GM21619 (cell line): Measurements from ENCODE around the gene FASTK.
"Not testable (repeated sequence)": the region's sequence is repeated elsewhere in the genome, so short reads cannot be mapped to it uniquely, and the experiment has no call there.

Source experiments
- ATAC-seq: cut with Tn5 transposase; IDR thresholded peaks from one replicate; pipeline ENCODE4 v1.9.1; 2021; ENCODE audit not compliant: unreplicated experiment

The FASTK gene

DNA sequence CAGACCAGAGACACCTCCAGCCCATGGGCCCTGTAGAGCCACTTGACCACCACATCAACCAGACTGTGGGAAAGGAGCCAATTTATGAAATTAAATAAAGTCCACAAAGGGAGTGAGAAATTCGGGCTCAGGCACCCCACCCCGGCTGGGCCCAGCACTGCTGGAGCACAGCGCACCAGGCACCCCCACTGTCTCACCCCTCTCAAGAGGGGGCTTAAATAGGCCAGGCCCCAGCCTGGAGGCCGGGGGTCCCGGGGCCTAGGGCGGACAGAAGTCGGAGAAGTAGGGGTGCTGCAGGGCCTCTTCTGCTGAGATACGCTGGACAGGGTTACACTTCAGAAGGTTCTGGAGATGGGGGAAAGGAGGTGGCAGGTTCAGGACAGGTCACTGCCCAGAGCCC is 26.9 kb downstream of the FASTK start:
- ATAC-seq = no peak

DNA sequence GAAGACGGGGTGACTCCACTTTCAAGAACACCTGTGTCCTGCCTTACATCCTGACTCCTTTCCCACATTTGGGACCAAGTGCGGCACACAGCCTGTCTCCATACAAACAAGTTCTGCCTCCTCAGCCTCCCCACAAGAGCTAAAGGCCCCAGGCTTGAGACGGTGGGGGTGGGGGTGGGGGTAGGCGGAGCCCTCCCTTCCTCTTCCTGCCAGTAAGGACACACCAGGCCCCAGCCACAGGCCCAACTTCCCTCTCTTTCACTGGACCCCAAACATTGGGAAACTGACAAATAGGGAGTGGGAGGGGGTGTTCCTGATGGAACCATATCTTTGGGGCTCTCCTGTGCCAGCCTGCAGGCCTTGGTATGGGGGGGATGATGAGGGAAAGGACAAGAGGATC is 27.5 kb downstream of the FASTK start:
- no peak for ATAC-seq

DNA sequence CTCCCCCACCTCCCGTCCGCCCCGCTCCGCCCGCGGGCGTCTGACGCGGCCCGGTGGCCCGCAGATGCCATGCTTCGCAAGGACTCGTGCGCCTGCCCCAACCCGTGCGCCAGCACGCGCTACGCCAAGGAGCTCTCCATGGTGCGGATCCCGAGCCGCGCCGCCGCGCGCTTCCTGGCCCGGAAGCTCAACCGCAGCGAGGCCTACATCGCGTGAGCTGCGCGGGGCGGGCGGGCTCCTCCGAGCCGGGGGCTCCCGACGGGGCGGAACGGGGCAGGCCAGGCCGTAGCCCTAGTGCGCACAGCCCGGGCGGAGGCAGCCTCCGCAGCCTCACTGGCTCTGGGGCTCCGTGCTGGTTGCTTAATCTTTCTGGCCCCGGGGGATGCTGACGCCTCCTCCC is 29.5 kb downstream of the FASTK start:
- ATAC-seq = no peak

DNA sequence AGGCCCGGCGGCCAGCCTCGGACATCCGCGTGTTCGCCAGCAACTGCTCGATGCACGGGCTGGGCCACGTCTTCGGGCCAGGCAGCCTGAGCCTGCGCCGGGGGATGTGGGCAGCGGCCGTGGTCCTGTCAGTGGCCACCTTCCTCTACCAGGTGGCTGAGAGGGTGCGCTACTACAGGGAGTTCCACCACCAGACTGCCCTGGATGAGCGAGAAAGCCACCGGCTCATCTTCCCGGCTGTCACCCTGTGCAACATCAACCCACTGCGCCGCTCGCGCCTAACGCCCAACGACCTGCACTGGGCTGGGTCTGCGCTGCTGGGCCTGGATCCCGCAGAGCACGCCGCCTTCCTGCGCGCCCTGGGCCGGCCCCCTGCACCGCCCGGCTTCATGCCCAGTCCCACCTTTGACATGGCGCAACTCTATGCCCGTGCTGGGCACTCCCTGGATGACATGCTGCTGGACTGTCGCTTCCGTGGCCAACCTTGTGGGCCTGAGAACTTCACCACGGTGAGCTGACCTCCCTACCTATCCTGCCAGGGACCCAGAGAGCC is 31.6 kb downstream of the FASTK start:
- no peak for ATAC-seq

DNA sequence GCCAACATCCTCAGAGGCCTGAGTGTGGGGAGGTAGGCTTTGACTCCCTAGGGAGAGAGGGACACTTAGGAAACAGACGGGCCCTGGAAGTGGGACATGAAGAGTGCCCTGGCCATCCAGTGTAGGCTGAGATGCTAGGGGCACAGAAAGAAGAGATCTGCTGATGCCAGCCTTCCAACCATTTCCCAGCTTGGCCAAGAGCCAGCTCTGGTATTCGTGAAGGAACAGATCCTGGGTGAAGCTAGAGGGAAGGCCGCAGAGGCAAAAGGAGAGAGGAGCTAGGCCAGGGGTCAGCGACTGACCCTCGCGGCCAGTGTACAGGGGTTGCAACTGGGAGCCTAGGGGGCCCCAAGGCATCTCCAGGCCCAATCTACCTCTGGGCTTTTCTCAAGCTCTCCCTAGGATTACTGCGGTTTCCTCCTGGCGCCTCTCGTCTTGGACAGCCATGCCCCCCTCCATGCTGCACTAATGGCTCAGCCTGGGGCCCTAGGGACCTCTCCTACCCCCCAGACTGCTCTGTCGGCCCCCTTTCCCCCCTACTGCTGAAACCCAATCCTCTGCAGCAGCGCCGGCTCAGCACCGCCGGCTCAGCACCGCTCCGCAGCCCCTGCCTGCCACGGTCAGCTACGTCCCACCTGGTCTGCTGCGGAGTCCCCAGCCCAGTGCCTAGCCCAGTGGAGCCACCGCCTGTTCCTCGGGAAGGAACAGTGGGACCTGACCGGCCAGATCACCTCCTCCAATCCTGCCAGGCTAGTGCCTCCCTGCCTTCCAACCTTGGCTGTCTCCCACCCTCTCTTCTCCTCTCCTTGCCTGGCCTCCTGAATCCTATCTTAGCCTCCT is 32.4 kb downstream of the FASTK start, which contains the start of gene ASIC3:
Gene ASIC3, plus strand, starts transcription at position 556 of the 840 bp plus-strand sequence. CDS start 355 bp downstream, outside the sequence.
- ATAC-seq = no peak

DNA sequence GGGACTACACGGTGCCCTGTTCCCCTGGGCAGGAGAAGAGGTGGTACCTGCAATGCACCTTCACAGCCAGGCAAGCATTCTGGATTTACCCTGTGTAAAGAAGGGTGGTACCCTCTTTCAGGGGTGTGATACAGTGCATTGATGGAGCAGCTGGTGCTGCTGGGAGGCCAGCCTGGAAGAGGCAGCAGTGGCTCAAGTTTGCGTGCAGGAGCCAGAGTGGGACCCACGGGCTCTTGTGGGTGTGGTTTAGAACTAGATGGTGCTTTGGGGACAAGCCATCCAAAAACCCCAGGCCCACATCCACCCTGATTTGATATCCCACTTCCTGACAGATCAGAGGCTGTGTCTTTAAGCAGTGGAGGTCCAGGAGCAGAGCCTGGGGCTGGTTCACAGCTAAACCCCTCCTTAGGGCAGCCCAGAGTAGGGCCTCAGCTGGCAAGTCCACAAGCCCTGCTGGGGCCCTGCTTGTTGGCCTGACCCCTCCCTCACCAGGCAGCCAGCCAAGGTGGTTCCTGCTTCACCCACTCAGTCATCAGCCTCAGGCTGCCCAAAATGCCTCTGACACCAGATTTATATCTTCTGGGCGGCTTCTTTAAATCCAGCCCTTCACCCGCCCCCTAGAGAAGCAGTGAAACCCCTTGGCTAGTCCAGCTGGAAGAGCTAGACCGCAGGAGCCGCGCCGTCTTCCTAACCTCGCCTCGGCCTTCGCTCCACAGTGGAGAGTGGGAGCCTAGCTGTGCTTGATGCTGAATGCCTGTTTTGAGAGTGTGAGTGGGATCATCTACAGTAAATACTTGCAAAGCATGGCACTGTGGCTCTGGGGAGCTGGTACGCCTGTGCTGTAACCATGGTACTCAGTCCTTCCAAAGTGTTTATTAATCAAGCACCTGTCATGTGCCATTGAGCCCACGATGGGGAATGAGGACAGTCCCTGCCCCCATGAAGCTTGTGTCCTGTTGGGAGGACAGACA is 33.7 kb downstream of the FASTK start:
- ATAC-seq = no peak

DNA sequence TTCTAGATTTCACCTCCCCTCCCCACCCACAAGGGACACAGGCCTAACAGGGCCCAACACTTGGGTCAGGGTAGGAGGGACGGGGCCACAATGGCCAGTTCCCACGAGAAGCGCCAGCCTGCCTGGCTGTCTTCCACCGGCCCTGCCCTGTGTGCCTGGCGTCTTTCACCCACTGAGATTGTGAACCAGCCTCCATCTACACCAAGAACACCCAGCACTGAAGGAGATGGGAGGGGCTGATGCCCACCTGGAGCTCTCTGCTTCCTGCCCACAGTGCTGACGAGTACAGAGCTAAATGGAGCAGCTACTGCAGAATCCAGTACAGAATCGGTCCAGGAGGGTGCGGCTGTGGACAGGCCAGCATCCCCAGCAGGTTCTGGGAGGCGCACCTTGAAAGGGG is 34.6 kb downstream of the FASTK start:
- no peak for ATAC-seq

DNA sequence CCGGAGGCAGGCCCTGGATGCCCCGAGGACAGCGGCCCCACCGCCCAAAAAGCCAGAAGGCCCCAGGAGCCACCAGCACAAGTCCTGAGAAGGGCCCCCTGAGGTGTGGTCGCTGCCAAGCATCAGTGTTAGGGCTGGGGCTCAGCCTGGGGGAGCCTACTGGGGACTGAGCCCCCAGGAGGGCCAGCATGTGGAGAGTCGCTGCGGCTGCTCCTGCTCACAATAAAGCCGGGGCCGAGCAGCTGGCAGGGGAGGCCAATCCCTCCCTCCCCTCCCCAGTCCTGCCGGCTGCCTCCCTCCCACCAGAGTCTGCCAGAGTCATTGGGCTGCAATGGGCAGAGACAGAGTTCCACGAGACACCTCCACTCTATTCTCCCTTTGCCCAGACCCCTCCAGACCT is 35.3 kb downstream of the FASTK start:
- no peak for ATAC-seq

DNA sequence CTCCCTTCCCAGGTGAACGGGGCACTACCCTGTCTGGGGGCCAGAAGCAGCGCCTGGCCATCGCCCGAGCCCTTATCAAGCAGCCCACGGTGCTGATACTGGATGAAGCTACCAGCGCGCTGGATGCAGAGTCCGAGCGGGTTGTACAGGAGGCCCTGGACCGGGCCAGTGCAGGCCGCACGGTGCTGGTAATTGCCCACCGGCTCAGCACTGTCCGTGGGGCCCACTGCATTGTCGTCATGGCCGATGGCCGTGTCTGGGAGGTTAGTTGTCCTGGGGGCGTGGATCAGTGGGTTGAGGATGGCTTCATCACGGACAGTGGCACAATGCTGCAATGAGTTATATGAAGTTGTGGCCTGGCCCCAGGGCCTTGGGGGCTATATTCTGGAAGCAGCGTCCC is 36.6 kb downstream of the FASTK start:
- no peak for ATAC-seq

DNA sequence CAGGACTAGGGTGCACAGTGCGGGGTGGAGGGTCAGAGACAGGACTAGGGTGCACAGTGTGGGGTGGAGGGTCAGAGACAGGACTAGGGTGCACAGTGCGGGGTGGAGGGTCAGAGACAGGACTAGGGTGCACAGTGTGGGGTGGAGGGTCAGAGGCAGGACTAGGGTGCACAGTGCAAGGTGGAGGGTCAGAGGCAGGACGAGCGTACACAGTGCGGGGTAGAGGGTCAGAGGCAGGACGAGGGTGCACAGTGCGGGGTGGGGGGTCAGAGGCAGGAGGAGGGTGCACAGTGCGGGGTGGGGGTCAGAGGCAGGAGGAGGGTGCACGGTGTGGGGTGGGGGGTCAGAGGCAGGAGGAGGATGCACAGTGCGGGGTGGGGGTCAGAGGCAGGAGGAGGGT is 37.2 kb downstream of the FASTK start:
- ATAC-seq = not testable (repeated sequence)

DNA sequence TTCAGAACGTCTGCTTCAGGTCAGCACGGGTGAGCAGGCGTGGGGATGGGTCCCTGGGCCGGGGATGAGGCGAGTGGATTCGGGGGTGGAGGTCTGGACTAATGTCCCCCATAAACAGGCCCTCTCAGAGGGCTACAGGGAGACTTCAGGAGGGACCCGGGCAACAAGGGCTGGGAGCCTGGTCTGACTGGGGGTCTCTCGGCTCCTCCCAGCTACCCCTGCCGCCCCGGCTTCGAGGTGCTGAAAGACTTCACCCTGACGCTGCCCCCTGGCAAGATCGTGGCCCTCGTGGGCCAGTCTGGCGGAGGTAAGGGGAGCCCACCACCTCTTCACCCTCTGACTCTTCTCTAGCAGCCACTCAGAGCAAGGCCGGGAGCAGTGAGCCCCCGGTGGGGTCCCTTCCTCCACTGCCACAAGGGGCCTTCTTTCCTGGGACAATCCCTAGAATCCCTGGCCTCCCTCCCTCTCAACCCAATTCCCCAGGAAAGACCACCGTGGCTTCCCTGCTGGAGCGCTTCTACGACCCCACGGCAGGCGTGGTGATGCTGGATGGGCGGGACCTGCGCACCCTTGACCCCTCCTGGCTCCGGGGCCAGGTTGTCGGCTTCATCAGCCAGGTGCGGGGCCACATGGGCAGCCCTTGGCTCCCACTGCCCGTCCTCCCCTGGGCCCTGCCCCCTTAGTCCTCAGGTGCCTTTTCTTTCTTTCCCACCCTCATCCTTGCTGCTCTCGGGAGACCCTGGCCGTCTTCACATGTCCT is 39.8 kb downstream of the FASTK start:
- ATAC-seq = no peak

DNA sequence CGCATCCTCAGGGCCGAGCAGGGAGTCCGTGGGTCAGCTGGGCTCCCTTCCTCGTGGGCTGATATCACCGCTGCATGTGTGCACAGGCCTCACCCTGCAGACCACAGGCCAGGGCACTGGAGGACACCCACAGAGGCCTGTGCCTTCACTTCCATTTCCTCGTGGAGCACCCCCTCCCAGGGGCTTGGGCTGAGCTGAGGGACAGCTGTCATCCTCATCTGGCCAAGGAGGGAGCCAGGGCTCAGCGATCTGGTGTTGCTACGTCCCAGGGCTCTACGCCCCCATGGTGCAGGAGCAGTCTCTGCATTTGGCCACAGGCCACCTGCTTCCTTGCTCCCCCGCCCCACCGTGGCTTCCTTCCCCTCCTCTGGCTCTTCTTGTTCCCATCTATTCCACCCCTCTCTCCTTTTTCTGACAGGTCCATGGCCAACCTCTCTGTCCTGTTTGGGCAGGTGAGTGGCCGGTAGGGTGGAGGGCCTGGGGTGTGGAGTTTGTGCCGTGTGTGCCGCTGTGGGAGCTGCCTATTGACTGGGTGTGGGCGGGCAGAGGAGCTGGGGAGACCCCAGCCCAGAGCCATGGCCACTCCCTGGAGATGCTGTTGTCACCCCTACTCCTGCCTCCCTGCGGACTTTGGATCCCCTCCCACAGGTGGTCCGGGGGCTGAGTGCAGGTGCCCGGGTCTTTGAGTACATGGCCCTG is 40.6 kb downstream of the FASTK start:
- ATAC-seq = no peak

DNA sequence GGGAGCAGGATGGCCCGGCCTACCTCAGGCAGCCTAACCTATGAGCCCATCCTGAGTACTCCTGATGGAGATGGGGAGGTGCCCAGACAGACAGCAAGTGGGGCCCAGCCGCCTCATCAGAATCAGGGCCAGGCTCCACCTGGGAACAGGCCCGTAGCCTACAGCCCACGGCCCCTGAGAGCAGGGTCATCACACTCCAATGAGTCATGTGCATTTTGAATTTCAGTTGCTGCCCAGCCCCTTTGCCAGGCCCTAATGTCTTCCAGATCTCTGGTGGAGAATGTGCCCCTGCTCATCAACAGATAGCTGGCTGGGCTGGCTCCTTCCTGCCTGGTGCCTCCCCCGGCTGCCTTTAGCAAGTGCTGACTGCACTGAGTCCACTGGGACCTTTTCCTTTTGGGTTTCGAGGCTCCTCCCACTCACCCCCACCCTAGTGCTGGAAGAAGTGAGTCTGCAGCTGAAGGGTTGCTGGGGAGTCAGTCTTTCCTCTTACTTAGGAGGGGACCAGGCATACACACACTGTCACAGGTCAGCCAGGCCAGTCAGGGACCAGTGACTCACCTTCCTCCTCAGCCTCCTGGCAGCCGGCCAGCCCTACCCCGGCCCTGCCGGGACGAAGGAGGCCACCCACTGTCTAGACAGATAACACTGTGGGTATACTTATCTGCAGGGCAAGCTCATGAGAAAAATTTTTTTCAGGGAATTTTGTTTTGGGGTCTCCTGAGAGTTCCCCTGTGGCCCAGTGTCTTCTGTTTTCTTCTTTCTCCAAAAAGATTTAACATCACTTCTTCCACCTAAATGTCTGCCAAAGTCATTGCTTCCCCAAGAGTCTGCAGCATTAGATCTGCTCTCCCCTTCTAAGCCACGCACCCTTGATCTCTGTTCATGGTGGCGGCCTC is 41.4 kb downstream of the FASTK start:
- no peak for ATAC-seq

DNA sequence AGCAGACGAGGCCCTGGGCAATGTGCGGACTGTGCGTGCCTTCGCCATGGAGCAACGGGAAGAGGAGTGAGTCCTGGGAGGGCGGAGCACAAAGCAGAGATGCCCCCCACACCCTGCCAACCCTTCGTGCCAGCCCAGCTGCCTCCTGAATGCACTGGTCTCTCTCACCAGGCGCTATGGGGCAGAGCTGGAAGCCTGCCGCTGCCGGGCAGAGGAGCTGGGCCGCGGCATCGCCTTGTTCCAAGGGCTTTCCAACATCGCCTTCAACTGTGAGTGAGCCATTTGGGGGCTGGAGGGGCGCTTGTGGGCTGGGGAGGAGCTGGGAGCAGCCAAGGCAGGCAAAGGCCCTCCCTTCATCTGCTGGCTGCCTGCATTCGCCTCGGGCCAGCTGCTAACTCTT is 44.7 kb downstream of the FASTK start:
- no peak for ATAC-seq

DNA sequence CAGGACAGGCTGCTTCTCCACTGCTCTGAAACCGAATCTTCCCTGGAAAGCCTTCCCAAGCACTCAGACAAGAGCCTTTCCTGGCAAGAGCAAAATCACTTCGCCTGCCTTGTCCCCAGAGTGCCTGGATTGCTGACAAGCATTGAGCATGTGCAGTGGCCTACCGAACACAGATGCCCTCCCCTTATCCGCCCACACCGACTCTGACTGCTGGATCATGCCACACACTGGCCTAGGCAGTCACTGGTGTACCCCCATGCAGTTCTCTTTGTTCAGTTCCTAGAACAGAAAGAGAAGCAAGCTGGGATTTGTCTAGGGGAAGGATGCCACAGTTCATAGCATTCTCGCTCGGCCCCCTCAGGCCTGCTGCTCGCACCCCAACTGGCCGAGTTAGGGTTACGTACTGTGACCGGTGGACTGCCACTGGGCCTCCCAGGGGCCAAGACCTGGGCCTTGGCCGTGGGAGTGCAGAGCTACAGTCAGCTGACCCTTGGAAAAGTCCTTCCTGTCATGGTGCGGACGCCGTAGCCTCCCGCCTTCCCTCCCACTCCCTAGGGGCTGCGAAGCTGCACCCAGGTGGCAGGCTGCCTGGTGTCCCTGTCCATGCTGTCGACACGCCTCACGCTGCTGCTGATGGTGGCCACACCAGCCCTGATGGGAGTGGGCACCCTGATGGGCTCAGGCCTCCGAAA is 45.4 kb downstream of the FASTK start:
- no peak for ATAC-seq

DNA sequence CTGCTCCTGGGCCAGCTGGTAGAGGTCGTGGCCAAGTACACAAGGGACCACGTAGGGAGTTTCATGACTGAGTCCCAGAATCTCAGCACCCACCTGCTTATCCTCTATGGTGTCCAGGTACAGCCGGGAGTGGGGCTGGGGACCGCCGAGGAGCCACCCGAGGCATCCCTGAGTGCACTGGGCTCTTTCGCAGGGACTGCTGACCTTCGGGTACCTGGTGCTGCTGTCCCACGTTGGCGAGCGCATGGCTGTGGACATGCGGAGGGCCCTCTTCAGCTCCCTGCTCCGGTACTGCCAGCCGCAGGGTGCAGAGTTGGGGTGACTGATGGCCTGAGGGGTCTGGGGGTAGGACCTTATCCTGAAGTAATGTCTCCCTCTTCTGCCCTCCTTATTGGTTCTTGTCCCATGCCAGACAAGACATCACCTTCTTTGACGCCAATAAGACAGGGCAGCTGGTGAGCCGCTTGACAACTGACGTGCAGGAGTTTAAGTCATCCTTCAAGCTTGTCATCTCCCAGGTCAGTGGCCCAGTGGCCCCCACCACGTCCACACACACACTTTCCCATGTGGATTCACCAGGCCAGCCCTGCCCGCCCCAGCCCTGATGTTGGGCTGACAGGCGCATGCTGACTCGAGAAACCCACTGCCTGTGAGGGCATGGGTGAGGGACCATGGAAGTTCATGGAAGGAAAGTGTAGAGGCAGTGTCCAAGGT is 46.1 kb downstream of the FASTK start:
- no peak for ATAC-seq

DNA sequence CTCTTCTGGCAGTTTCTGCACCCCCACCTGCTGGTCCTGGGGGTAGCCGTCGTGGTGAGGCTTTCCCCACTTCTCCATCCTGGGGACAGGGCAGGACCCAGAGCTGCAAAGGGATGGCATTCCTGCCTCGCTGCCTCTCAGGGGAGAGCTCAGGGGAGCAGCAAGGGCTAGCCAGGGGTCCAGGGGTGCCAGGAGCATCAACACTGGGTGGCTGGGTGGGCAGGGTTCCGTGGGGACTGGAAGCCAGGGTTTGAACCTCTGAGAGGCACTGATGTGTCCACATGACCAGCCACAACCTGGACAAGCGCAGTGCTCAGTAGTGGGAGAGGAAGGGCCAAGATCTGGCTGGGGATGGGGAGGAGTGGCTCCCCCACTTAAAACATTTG is 46.8 kb downstream of the FASTK start:
- ATAC-seq = no peak
